T-helper 1 cell treated with Interleukin-12 subunit alpha and Interleukin-12 subunit beta and Interleukin-4 antibody, amounts not matched to agents 30 ng/mL and 1 ng/mL, for 36 hours (primary cell): ENCODE results near the gene HEBP2. TPM values are rescaled to one million over a fixed set of nuclear protein-coding genes. Genes with fewer than 3 reads are reported as not detected.

Source experiments
- intact Hi-C: fragments of 100-400 bp; cut with micrococcal nuclease; formaldehyde crosslinking; loops from one replicate; pipeline ENCODE4 v1.15.1; 2024
- total RNA-seq: library from RNA; stranded (reverse); gene quantifications from 2 replicates; pipeline ENCODE4 v1.2.3, GENCODE V29; 2022

The HEBP2 gene
- total RNA-seq, 1 donor from 2014 or later: 26.5 TPM

DNA sequence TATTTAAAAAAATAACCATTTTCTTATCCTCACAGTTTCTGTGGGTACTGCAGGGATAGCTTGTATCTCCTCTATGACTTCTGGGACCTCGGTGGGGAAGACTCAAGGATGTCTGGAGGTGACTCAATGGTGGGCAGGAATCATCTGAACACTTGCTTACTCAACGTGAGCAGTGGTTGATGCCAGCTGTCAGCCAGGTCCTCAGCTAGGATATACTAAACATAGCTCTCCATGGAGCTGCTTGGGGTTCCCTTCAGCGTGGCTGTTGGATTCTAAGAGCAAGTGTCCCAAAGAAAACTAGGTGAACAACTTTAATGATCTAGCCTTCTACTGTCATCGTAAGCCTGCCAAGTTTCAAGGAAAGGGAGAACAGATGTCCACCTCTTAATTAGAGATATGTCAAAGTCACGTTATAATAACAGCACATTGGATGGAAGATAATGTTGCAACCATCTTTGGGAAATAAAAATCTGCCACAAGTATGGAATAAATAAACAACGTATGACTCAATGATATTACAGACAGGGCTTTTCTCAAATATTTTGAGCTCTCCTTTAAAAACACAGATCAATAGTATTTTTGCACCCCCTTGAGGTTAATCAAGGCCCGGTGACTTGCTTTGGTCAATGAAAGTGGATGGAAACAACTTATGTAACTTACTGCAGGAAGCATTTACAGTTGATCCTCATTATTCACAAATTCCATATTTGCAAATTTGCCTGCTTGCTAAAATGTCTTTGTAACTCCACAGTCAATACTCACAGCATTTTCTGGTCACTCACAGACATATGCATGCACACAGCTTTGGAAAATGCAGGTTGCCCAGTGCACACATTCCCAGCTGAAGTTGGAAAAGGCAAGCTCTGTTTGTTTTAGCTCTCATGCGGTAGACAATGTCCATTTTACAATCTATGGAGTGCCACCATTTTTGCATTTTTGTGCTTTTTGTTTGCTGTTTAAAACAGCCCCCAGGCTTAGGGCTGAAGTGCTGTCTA lies 6.6 kb upstream of the HEBP2 start:
- intact Hi-C loops: no loop called here

DNA sequence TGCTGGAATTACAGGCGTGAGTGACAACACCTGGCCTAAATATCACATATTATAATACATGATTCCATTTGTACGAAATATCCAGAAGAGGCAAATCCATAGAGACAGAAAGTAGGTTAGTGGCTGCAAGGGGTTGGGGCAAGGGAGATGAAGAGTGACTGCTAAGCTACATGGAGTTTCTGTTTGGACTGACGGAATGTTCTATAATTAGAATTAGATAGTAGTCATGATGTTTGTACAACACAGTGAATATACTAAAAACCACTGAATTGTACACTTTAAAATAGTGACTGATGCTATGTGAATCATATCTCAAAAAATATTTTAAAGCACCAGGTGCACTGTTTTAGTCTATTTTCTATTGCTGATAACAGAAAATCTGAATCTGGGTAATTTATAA lies 3.7 kb upstream of the HEBP2 start:
- intact Hi-C loops: loop anchor here (5.0 to 10.0 kb wide), 7 partner anchors 294 to 1183 kb away; partner anchors contain the start of gene IFNGR1

DNA sequence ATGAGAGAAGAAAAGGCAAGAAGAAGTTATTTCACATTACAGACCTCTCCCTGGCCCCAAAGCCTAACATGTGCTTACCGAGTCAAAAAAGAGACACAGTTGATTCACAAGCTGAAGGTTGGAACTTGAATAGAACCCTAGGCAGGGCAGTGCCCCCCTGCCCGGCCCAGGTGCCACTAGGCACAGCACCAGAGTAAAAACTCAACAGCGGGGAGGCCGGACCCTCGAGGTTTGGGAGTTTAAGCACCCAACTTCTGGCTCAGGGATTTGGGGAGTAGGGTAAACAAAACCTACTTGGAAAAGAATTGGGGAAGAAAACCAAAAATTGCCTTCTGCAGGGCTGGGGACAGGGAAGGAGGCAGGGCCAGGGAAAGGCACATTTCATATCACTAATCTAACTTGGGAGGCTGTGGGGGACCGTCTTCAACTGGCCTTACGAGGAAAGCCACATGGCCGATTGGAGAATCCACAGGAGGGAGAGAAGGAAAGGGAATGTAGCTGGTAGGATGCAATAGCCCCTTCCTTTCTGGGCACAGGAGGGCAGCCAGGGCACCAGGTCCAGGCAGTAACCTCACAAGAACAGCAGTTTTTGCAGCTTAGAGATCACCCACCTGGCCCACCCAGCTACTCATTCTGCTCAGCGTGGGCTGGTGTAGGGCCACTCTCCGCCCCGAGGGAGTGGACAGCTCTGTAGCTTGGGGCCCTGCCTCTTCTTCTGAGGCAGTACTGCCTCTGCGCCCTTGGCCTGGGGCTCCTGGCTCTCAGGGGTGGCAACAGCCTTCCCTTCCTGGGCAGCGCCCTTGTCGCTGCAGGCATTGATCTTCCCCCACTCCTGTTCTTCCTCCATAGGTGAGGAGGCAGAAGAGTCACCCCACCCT lies 1.8 kb upstream of the HEBP2 start:
- intact Hi-C loops: loop anchor here (5.0 to 10.0 kb wide), 7 partner anchors 293 to 1185 kb away; partner anchors contain the start of gene IFNGR1

DNA sequence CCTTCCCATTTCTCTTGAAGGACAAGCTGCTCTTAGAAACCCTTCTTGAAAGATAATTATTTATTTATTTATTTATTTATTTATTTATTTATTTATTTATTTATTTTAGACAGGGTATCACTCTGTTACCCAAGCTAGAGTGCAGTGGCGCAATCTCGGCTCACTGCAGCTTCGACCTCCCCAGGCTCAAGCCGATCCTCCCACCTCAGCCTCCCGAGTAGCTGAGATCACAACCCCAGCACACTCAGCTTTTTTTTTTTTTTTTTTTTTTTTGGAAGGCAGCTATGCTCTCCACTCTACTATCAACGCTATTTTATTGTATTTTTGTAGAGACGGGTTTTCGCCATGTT lies 1.2 kb upstream of the HEBP2 start:
- intact Hi-C loops: loop anchor here (1.0 to 10.0 kb wide), 8 partner anchors 8 to 1186 kb away; partner anchors contain the start of gene IFNGR1

DNA sequence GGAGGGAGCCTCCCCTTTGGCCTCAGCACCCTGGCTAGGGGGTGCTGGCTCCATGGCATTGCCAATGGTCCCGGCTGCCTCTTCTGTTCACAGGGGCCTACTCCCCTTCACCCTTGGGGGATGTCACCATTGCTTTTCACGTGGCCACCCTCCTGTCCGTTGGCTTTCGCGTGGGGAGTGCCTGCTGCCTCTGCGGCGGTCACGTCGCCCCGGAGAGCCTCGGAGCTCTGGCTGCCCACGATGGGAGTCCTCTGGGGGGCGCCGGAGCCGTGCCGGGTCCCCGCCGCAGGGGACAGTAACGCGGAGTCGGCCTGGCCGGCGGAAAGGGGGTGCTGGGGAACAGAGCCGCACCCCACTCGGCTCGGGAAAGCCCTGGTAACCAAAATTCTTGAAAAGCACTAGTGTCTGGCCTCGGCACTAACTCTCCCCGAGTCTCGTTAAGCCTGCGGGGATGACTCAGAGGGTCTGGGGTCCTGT lies 661 bp upstream of the HEBP2 start:
- intact Hi-C loops: loop anchor here (1.0 to 10.0 kb wide), 8 partner anchors 8 to 1186 kb away; partner anchors contain the start of gene IFNGR1

DNA sequence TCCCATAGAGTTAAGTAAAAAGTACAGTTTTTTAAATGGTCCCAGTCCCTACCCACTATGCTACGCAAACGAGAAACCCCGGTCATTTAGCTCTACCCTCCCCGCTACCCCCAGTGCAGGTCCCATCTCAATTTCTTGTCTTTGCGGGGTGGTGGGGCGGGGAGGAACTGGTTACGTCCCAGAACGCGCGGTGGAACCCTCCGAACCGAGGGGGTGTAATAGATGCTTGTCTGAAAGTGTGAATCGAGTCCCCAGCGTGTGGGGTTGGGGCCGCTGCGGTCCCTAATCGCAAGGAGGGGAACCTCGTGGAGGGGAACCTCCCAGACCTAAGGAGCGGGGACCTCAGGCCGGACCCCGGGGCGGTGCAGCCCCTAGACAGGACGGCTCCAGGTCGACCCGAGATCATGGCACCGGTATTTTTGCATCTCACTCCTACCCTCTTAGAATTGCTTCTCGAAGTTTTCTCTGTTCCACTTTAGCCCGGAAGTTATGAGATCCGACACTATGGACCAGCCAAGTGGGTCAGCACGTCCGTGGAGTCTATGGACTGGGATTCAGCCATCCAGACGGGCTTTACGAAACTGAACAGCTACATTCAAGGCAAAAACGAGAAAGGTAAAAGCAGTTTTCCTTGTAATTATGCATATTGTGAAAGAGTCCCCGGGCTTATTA lies 779 bp downstream of the HEBP2 start:
- intact Hi-C loops: loop anchor here (1.0 to 10.0 kb wide), 14 partner anchors 50 to 1188 kb away; partner anchors contain the start of genes ARFGEF3, CCDC28A, IFNGR1 and REPS1

DNA sequence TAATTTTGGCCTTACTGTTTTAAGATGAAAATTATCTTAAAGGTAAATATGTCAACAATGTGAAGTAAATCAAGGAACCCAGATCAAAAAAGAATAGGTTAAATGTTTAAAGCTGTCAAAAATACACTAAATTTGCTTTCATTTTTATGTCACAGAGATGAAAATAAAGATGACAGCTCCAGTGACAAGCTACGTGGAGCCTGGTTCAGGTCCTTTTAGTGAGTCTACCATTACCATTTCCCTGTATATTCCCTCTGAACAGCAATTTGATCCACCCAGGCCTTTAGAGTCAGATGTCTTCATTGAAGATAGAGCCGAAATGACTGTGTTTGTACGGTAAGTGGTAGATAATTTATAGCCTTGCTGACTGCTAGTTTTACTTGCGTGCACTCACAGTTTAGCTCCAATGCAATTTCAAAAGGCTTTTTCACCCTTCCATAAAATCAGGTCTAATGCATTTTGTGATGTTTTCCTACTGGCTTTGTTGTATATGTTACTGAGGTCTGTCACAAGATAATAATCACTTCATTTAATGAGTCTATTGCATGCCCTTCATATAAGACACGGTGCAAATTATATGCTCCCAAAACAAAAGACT lies 1.9 kb downstream of the HEBP2 start:
- intact Hi-C loops: loop anchor here (2.0 to 10.0 kb wide), 6 partner anchors 183 to 759 kb away; partner anchors contain the start of gene ARFGEF3

DNA sequence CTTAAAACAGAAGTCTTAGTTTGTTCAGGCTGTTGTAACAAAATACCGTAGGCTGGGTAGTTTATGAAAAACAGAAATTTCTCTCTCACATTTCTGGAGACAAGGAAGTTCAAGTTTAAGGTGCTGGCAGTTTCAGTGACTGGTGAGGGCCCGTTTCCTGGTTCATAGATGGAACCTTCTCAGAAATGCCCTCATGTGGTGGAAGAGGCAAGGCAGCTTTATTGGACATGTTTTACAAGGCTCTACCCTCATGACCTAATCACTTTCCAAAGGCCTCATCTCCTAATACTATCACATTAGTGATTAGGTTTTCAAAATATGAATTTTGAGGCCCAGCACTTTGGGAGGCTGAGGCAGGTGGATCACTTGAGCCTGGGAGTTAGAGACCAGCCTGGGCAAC lies 2.4 kb downstream of the HEBP2 start:
- intact Hi-C loops: loop anchor here (10.0 kb wide), 4 partner anchors 288 to 758 kb away; no protein-coding TSS in a partner anchor

DNA sequence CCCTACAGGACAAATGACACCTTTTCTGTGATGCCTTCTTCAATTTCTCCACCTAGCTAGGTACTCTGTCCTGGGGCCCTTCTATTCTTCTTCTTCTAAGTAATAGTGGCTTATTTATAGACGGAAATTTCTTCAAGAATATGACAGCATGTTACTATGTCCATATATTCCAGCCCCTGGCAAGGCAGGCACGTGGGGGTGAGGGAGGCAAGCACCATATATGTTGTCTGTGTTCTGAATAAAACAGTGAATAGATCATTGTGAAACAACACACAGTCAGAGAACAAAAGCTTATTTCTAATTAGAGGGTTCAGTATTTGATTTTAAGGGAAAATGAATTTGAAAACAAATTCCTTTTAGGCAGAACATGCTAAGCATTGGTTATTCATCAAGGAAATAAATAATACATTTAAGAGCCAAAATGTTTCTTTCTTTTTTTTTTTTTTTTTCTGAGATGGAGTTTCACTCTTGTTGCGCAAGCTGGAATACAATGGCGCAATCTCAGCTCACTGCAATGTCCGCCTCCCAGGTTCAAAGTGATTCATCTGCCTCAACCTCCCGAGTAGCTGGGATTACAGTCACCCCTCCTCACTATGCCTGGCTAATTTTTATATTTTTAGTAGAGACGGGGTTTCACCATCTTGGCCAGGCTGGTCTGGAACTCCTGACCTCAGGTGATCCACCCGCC lies 6.2 kb downstream of the HEBP2 start:
- intact Hi-C loops: no loop called here

DNA sequence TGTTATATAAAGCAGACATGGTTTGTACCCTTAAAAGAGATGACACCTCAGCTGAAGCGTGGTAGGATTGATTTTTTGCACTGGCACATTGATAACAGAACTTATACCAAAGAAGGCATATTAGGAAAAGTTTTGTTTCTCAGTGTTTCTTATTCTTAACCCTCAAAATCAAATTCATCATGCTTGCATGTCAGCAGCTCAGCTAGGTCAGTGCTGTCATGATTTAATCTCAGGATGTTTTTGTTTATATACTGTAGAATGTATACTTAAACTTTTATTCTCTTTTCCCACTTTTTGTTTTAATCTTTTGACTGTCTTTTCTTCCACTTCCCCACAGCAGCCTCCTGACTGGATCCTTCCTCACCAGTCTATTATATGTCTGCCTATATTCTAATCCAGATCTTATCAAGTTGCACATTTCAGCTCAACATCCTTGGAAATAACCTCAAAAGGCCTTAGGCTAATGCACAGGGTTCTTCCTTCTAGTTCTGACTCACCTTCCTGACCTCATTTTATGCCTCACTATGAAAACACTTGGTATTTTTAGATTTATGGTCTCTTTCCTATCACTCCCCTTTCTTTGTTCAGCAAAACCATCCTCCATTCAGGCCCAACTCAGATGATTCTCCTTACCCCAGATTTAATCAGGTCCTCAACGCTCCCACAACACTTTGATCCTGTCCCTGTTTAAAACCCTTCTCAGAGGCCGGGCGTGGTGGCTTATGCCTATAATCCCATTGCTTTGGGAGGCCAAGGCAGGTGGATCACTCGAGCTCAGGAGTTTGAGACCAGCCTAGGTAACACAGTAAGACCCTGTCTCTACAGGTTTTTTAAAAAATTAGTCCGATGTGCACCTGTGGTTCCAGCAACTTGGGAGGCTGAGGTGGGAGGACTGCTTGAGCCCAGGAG lies 7.2 kb downstream of the HEBP2 start:
- intact Hi-C loops: loop anchor here (1.0 kb wide), 1 partner anchor 8 kb away; no protein-coding TSS in a partner anchor

DNA sequence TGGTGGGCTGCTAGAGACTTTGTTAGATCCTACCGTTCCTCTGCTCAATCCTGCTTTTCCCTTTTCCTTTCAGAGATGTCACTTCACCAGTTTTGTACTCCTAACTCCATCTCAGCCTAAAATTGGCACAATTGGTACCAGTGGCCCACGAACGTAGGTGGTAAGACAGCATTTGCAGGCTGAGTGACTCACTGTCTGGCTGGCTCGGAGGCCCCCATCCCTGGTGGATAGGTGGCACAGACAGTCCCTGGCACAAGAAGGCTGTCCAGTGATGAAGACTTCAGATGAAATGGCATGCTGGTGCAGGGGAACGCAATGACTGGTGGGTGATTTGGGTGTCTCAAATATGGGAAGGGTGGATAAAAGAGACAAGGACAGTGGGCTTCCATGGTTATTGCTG lies 11.1 kb downstream of the HEBP2 start:
- intact Hi-C loops: no loop called here

DNA sequence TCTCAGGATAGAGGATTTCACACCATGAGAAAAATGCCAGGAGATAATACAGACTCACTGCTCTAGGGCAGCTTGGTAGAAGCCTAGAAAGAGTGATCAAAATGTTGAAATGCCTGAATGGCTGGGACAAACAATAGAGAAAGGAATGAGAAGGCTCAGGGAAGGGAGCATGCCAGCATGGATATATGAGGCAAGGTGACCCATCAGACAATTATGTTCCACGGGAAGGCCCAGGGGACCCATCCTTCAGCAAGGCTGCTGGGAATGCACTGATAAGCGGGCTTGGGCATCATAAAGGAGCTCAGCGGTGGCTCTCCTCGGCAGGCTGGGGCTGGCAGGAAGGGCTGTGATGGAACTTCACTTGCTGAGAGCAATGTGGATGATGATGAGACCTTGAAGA lies 12.2 kb downstream of the HEBP2 start:
- intact Hi-C loops: no loop called here

DNA sequence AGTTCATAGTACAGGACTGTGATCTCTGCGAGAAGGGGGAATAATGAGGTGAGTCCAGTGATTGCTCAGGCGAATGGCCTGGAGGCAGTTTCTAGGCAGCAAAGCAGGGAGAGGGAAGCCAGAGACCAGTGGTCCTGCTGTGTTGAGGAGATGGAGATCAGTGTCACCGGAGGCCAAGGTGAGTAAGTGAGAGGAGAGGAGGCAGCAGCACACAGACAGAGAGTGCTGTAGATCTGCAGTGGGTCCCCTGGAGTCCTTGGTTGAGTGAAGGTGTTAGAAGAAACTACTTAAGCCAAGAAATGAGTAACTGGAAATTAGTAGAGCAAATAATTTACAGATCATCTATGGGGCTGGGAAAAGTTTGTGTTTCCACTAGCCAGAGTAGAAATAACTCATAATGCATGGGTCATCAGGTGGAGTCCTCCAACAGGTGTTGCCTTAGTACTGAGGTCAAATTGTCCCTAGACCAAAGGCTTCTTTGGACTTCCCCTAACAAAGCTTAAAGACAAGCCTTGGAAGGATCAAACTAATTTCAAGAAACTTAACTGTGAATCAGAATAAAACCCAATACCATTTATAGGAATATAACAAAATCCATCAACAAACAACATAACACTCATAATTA lies 13.6 kb downstream of the HEBP2 start:
- intact Hi-C loops: no loop called here

DNA sequence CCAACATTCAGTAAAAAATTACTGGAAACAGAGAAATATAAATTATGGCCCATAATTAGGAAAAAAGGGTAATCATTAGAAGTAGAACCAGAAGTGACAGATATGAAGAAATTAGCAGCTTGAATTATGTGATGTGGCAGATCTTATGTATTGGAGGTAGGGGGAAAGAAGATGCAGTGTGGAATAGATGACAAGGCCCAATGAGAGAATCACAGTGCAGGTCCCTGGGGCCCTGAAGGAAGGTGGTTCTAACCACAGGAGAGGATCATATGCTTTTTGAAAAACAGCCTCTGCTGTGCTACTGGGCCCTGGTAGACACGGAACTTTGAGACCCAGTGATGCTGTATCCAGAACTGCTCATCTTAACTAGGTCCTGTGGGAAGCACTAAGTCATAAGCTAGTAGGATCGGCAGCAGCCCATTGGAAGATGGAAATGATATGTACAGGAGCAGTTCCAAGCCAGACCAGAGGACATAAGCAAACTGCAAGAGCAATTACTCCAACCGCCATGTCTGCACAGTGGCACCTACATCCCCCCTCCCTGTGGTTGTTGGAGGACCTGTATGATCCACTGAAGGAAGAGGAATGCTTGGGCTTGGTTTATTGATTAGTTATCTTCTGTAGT lies 14.2 kb downstream of the HEBP2 start:
- intact Hi-C loops: no loop called here

DNA sequence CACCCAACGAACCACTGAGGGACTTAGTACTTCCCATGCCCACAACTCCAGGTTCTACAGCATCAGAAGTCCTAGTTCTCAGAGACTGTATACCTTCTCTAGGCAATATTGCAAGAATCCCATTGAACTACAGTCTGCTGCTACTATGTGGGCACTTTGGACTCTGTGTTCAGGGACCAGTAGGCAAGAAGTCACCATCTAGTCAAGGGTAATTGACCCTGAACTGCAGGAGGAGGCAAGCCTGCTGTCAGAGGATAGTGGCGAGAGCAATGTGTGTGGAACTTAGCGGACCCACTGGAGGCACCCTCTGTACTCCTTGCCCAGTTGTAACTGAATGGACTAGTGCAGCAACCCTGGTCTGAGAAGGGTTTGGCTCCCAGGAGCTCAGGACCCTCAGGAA lies 15.7 kb downstream of the HEBP2 start:
- intact Hi-C loops: no loop called here

DNA sequence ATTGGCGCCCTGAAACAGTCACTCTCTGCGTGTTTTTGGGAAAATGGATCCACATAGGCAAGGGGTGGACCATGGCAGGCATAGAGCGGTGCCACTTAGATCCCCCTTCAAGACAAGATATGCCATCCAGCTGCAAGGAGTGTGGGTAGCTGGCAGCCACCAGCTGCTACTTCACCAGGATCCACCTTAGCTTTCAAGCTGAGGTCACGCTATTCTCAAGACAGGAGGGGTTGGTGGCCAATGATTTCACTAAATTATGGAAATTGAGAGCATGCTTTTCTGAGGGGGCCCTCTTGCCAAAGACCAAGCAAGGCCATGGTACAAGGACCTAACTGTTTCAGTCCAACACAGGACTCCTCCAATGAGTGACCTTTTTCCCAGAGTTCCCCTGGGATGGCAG lies 16.3 kb downstream of the HEBP2 start:
- intact Hi-C loops: no loop called here

DNA sequence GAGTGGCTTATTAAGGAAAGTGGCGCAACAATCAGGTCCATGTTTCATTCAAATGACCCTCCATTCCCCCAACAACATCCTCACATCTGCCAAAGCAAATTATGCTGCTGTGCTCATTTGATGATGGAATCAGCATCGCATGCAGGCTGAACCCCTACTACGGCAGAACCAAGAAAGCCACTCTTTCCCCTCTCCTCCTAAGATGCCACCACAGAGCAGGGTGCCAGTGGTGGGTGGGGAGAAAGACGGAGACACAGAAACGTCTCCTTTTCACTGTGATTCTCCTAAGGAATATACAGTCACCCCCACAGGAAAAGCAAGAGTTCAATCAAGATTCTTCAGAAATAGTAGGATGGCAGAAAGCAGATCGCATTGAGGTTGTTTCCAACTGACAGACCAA lies 17.1 kb downstream of the HEBP2 start:
- intact Hi-C loops: no loop called here

DNA sequence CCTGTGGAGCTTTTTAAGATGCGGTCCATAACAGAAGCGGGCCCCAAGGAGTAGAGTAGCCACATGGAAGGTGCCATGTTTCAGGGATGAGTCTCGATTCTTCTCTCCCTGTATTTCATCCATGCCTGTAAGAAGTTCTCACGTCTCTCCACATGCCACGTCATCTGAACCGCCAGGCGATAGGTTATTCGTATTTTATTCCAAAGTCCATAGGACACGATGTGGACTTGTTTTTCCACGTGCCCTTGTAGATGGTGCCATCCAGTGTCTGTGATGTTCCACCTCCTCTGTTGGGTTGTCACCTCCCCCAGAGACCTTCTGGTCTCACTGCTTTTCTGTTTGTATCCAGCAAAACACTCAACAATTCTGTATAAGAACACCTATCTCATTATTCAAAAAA lies 17.6 kb downstream of the HEBP2 start:
- intact Hi-C loops: no loop called here
